ENCODE data around the gene GALNT10.

GALNT10 gene

DNA sequence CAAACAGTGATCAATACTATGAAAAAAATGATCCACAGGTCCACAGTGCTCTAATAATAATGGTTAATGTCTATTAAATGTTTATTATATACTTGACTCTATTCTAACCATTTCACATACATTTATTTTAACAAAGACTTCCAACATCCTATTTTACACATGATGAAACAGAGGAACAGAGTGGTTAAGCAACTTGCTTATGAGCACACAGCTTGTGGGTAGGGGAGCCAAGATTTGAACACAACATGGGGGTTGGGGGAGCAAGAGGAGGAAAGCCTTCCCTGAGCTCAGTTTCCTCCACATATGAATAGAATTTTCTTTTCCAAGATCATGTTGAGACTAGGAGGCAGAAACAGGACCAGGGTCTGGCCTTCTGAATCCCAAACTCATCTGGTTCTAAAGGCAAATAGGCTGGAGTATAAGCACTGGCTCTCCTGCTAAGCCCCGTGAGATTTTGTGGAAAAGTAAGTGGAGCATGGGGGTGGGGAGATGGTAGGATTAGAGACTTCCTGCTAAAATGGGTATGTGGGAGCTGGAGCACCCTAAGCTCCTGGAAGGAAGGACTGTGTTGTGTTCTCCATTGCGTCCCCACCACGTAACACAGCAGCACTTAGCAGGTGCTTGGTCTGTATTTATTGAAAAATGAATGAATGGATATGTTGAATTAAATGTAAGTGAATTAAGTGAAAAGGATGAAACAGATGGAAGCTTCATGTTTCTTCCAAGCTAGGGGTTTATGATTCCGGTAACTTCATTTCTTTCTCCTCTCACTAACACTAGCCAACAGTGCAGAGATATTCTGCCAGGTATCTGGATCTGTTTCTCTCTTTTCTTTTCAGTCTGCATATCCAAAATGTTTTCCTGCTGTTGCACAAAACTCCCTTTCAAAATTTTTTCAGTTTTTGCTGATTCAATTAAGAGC is 26.9 kb upstream of the GALNT10 start:
- Histone ChIP-seq H3K36me3 (ENCODE audit: control insufficient read depth, insufficient read depth, low read length) (no peaks in the 10 kb centered on the region), H3K9ac (ENCODE audit: low read length) (no peak overlapping the region), H3K9me3 (ENCODE audit: control insufficient read depth, low read length) (no peaks in the 10 kb centered on the region), H3K27me3 (ENCODE audit: control insufficient read depth, insufficient read depth, low read length) (peaks cover 4% of the 10 kb centered on the region), H3K4me1 (ENCODE audit: control insufficient read depth, insufficient read depth, low read length) (no peaks in the 10 kb centered on the region), H3K4me3 (ENCODE audit: low read length) (no peak overlapping the region)

- Histone ChIP-seq H3K27me3 (ENCODE audit: control insufficient read depth, insufficient read depth, low read length) (peaks cover 4% of the 10 kb centered on the region), H3K4me1 (ENCODE audit: control insufficient read depth, insufficient read depth, low read length) (no peaks in the 10 kb centered on the region), H3K9ac (ENCODE audit: low read length) (no peak overlapping the region), H3K9me3 (ENCODE audit: control insufficient read depth, low read length) (no peaks in the 10 kb centered on the region), H3K4me3 (ENCODE audit: low read length) (no peak overlapping the region), H3K36me3 (ENCODE audit: control insufficient read depth, insufficient read depth, low read length) (no peaks in the 10 kb centered on the region)
Observed at GRCh38 chr5:154164249-154164581, 26.3 kb upstream of the GALNT10 start.

DNA sequence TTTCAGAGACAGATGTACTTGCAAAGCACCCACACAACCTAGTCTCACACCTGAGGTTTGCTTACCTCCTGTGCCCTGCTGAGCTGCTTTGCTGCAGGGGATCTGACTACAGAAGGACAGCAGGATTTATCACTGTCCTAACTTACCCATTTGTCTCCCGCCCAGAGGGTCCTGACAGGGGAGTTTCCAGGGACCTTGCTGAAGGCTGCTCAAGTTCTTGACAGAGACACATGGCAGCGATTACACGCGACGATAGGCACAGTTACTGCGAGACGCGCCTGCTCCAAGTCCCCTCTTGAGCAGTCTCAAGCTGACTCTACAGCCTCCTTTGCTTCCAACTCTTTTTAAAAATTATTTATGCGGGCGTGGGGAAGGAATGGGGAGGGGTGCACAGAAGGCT is 24.6 kb upstream of the GALNT10 start:
- Histone ChIP-seq H3K9ac (ENCODE audit: low read length) (no peak overlapping the region), H3K9me3 (ENCODE audit: control insufficient read depth, low read length) (no peaks in the 10 kb centered on the region), H3K4me3 (ENCODE audit: low read length) (no peak overlapping the region), H3K36me3 (ENCODE audit: control insufficient read depth, insufficient read depth, low read length) (no peaks in the 10 kb centered on the region), H3K27me3 (ENCODE audit: control insufficient read depth, insufficient read depth, low read length) (peaks cover 4% of the 10 kb centered on the region), H3K4me1 (ENCODE audit: control insufficient read depth, insufficient read depth, low read length) (no peaks in the 10 kb centered on the region)

DNA sequence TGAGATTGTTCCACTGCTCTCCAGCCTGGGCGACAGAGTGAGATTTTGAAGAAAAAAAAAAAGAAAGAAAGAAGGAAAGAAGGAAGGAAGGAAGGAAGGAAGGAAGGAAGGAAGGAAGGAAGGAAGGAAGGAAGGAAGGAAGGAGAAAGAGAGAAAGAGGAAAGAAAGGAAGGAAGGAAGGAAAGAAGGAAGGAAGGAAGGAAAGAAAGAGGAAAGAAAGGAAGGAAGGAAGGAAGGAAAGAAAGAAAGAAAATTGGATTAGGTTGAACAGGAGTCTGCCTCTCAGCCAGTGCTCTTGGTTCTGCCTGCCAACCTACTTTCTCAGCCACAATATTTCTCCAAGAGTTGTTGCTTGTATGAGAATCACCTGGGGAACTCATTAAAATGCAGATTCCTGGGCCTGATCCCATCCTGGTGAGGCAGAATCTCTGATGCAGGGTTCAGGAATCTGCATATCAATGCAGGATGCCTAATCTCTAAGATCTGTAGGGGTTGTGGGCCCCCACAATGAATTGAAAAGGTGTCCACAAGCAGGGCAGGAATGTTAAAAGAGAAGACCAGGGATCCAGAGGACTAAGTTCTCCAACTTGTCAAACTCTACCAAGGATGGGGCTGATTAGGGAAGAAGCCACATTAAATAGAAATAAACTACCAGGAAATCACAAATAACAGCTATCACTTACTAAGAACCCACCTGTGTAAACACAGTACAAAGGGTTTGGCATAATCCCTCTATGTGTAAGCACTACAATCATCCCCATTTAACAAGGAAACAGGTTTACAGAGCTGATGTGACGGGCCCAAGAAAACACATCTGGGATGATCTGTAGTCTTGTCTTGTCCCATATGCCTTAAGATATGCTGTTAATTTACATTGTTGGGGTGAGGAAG is 23.4 kb upstream of the GALNT10 start:
- Histone ChIP-seq H3K9me3 (ENCODE audit: control insufficient read depth, low read length) (no peaks in the 10 kb centered on the region), H3K4me1 (ENCODE audit: control insufficient read depth, insufficient read depth, low read length) (no peaks in the 10 kb centered on the region), H3K9ac (ENCODE audit: low read length) (no peak overlapping the region), H3K27me3 (ENCODE audit: control insufficient read depth, insufficient read depth, low read length) (peaks cover 4% of the 10 kb centered on the region), H3K4me3 (ENCODE audit: low read length) (no peak overlapping the region), H3K36me3 (ENCODE audit: control insufficient read depth, insufficient read depth, low read length) (no peaks in the 10 kb centered on the region)

- Histone ChIP-seq H3K9ac (ENCODE audit: low read length) (no peak overlapping the region), H3K27me3 (ENCODE audit: control insufficient read depth, insufficient read depth, low read length) (peaks cover 3% of the 10 kb centered on the region), H3K36me3 (ENCODE audit: control insufficient read depth, insufficient read depth, low read length) (no peaks in the 10 kb centered on the region), H3K9me3 (ENCODE audit: control insufficient read depth, low read length) (no peaks in the 10 kb centered on the region), H3K4me1 (ENCODE audit: control insufficient read depth, insufficient read depth, low read length) (no peaks in the 10 kb centered on the region), H3K4me3 (ENCODE audit: low read length) (no peak overlapping the region)
Observed at GRCh38 chr5:154168395-154168794, 22.1 kb upstream of the GALNT10 start.

GRCh38 chr5:154172785-154173184 is 17.7 kb upstream of the GALNT10 start:
- no peak overlapping the region for H3K4me3 ChIP-seq (ENCODE audit: low read length)
- no peaks in the 10 kb centered on the region for H3K36me3 ChIP-seq (ENCODE audit: control insufficient read depth, insufficient read depth, low read length)
- no peaks in the 10 kb centered on the region for H3K9me3 ChIP-seq (ENCODE audit: control insufficient read depth, low read length)
- H3K9ac ChIP-seq (ENCODE audit: low read length), result no peak overlapping the region
- H3K4me1 ChIP-seq (ENCODE audit: control insufficient read depth, insufficient read depth, low read length), result no peaks in the 10 kb centered on the region
- no peaks in the 10 kb centered on the region for H3K27me3 ChIP-seq (ENCODE audit: control insufficient read depth, insufficient read depth, low read length)

DNA sequence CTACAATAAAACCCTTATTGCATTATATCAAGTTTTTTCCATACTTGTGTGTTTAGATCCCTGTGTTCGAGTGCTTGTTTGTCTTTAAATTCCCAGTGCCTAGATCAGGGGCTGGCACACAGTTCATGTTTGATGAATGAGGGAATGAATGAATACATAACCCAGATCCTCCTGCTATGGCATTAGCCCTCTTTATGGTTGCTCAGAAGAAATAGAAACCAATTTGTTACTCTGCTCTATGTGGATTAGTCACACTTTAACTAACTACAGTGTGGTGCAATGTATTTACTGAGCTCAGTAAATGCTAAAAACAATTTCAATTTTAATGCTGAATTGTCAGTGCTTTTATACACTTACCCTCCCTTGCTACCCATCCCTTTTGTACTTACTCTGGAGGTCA is 16.4 kb upstream of the GALNT10 start:
- Histone ChIP-seq H3K27me3 (ENCODE audit: control insufficient read depth, insufficient read depth, low read length) (no peaks in the 10 kb centered on the region), H3K36me3 (ENCODE audit: control insufficient read depth, insufficient read depth, low read length) (no peaks in the 10 kb centered on the region), H3K4me3 (ENCODE audit: low read length) (no peak overlapping the region), H3K9me3 (ENCODE audit: control insufficient read depth, low read length) (no peaks in the 10 kb centered on the region), H3K4me1 (ENCODE audit: control insufficient read depth, insufficient read depth, low read length) (no peaks in the 10 kb centered on the region), H3K9ac (ENCODE audit: low read length) (no peak overlapping the region)

GRCh38 chr5:154176181-154176580 is 14.4 kb upstream of the GALNT10 start:
- Histone ChIP-seq H3K4me1 (ENCODE audit: control insufficient read depth, insufficient read depth, low read length) (peaks cover 11% of the 10 kb centered on the region), H3K4me3 (ENCODE audit: low read length) (no peak overlapping the region), H3K36me3 (ENCODE audit: control insufficient read depth, insufficient read depth, low read length) (no peaks in the 10 kb centered on the region), H3K9me3 (ENCODE audit: control insufficient read depth, low read length) (no peaks in the 10 kb centered on the region), H3K27me3 (ENCODE audit: control insufficient read depth, insufficient read depth, low read length) (no peaks in the 10 kb centered on the region), H3K9ac (ENCODE audit: low read length) (no peak overlapping the region)

GRCh38 chr5:154178661-154179060 is 11.9 kb upstream of the GALNT10 start:
- H3K4me3 ChIP-seq (ENCODE audit: low read length), result no peak overlapping the region
- no peaks in the 10 kb centered on the region for H3K9me3 ChIP-seq (ENCODE audit: control insufficient read depth, low read length)
- peaks cover 11% of the 10 kb centered on the region for H3K4me1 ChIP-seq (ENCODE audit: control insufficient read depth, insufficient read depth, low read length)
- H3K27me3 ChIP-seq (ENCODE audit: control insufficient read depth, insufficient read depth, low read length), result no peaks in the 10 kb centered on the region
- no peak overlapping the region for H3K9ac ChIP-seq (ENCODE audit: low read length)
- H3K36me3 ChIP-seq (ENCODE audit: control insufficient read depth, insufficient read depth, low read length), result no peaks in the 10 kb centered on the region

GRCh38 chr5:154179846-154180710 is 10.5 kb upstream of the GALNT10 start:
- H3K4me1 ChIP-seq (ENCODE audit: control insufficient read depth, insufficient read depth, low read length), result peaks cover 11% of the 10 kb centered on the region
- no peaks in the 10 kb centered on the region for H3K27me3 ChIP-seq (ENCODE audit: control insufficient read depth, insufficient read depth, low read length)
- no peaks in the 10 kb centered on the region for H3K9me3 ChIP-seq (ENCODE audit: control insufficient read depth, low read length)
- H3K4me3 ChIP-seq (ENCODE audit: low read length), result no peak overlapping the region
- no peaks in the 10 kb centered on the region for H3K36me3 ChIP-seq (ENCODE audit: control insufficient read depth, insufficient read depth, low read length)
- H3K9ac ChIP-seq (ENCODE audit: low read length), result no peak overlapping the region

- Histone ChIP-seq H3K9ac (ENCODE audit: low read length) (no peak overlapping the region), H3K4me3 (ENCODE audit: low read length) (no peak overlapping the region), H3K4me1 (ENCODE audit: control insufficient read depth, insufficient read depth, low read length) (peaks cover 11% of the 10 kb centered on the region), H3K27me3 (ENCODE audit: control insufficient read depth, insufficient read depth, low read length) (no peaks in the 10 kb centered on the region), H3K36me3 (ENCODE audit: control insufficient read depth, insufficient read depth, low read length) (no peaks in the 10 kb centered on the region), H3K9me3 (ENCODE audit: control insufficient read depth, low read length) (no peaks in the 10 kb centered on the region)
Observed at GRCh38 chr5:154181161-154181560, 9.4 kb upstream of the GALNT10 start.

Measured in mucosa of stomach (tissue), 1 donor.